ENCODE results near the gene OCA2. TPM values are rescaled to one million over a fixed set of nuclear protein-coding genes. Genes with fewer than 3 reads are reported as not detected.

The OCA2 gene
- polyA plus RNA-seq, 1 donor (not counting 4 experiments of a cell fraction or from before 2014, with no cell fraction given), result 0.05 TPM

DNA sequence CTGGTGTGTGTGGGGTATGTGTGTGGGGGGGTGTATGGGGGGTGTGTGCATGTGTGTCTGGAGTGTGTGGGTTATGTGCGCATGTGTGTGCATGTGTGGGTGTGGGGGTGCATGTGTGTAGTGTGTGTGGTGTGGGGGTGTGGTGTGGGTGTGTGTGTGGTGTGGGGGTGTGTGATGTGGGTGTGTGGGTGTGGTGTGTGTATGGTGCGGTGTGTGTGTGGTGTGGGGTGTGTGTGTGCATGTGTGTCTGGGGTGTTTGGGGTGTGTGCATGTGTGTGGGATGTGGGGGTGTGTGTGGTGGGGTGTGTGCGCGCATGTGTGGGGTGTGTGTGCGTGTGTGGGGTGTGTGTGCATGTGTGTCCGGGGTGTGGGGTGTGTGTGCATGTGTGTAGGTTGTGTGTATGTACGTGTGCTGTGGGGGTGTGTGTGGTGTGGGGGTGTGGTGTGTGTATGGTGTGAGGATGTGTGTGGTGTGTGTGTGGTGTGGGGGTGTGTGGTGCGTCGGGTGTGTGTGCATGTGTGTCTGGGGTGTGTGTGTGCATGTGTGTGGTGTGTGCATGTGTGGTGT lies 6.2 kb upstream of the OCA2 start:
- dilution Hi-C loops (cut with MboI; ENCODE audit: extremely low pct_ligation_motif_present, low sequenced_read_pairs), result no loop called here
- DNase-seq (ENCODE audit: low read depth, low spot score) (no peak), FAIRE-seq (no peak)
- H3K9ac ChIP-seq (ENCODE audit: control insufficient read depth, extremely low read depth, insufficient read depth, low read length), result no peak overlapping the region
- no peak overlapping the region for H2AFZ ChIP-seq (ENCODE audit: control insufficient read depth, low read length)
- no peak overlapping the region for H3K4me2 ChIP-seq (ENCODE audit: control insufficient read depth, extremely low read depth, insufficient read depth, low read depth, low read length)
- no peaks in the 10 kb centered on the region for H3K9me1 ChIP-seq (ENCODE audit: control insufficient read depth, extremely low read depth, insufficient read depth, low read length)
- no peaks in the 10 kb centered on the region for H3K9me3 ChIP-seq (ENCODE audit: control insufficient read depth, low read depth, low read length)
- H3K4me1 ChIP-seq (ENCODE audit: control insufficient read depth, extremely low read depth, insufficient read depth, low read length), result peaks cover 2% of the 10 kb centered on the region
- no peaks in the 10 kb centered on the region for H3K36me3 ChIP-seq (ENCODE audit: control insufficient read depth in 2 of 2, extremely low read depth in 1 of 2, insufficient read depth in 2 of 2, low read length in 2 of 2)
- H3K27me3 ChIP-seq (ENCODE audit: control insufficient read depth, extremely low read depth, insufficient read depth, low read length), result peaks cover 26% of the 10 kb centered on the region
- no peaks in the 10 kb centered on the region for H3K79me2 ChIP-seq (ENCODE audit: control insufficient read depth, insufficient read depth, low read length)
- no peak overlapping the region for H3K27ac ChIP-seq (ENCODE audit: control insufficient read depth, insufficient read depth, low read length)
- H4K20me1 ChIP-seq (ENCODE audit: control insufficient read depth, extremely low read depth, insufficient read depth, low read length), result no peaks in the 10 kb centered on the region
- no peak overlapping the region for H3K4me3 ChIP-seq (ENCODE audit: control insufficient read depth in 2 of 3, extremely low read depth in 1 of 3, insufficient read depth in 2 of 3, low read depth in 1 of 3, low read length in 3 of 3)
- TF ChIP-seq, protein P1, sequence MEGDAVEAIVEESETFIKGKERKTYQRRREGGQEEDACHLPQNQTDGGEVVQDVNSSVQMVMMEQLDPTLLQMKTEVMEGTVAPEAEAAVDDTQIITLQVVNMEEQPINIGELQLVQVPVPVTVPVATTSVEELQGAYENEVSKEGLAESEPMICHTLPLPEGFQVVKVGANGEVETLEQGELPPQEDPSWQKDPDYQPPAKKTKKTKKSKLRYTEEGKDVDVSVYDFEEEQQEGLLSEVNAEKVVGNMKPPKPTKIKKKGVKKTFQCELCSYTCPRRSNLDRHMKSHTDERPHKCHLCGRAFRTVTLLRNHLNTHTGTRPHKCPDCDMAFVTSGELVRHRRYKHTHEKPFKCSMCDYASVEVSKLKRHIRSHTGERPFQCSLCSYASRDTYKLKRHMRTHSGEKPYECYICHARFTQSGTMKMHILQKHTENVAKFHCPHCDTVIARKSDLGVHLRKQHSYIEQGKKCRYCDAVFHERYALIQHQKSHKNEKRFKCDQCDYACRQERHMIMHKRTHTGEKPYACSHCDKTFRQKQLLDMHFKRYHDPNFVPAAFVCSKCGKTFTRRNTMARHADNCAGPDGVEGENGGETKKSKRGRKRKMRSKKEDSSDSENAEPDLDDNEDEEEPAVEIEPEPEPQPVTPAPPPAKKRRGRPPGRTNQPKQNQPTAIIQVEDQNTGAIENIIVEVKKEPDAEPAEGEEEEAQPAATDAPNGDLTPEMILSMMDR (optimal IDR thresholded peaks at IDR 0.05 in 1 of 3, IDR thresholded peaks at IDR 0.05 in 1 of 3, conservative IDR thresholded peaks at IDR 0.05 in 1 of 3; ENCODE audit: extremely low read depth in 1 of 3, insufficient read depth in 2 of 3, low read length in 3 of 3), result no peak
- no peak for TF ChIP-seq EZH2 (IDR thresholded peaks at IDR 0.05; ENCODE audit: low read length)

DNA sequence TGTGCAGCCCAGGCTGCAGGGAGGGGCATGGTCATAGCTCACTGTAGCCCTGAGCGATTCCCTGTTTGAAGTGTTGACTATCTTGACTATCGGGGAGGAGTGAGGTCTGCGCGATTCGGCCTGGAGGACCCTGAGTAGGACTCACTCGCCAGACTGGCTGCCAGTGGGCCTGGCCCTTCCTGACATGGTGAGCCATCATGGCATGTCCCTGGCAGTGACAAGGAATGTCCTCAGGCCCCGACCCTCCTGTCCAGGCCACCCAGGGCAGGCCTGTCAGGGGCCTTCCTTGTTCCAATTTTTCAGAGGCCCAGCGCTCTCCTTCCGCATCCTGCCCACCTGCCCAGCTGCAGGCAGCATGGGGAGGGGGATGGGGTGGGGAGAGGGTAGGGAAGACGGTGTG lies 5.2 kb upstream of the OCA2 start:
- Histone ChIP-seq H3K79me2 (ENCODE audit: control insufficient read depth, insufficient read depth, low read length) (no peaks in the 10 kb centered on the region), H3K4me2 (ENCODE audit: control insufficient read depth, extremely low read depth, insufficient read depth, low read depth, low read length) (no peak overlapping the region), H3K9me1 (ENCODE audit: control insufficient read depth, extremely low read depth, insufficient read depth, low read length) (no peaks in the 10 kb centered on the region), H3K27me3 (ENCODE audit: control insufficient read depth, extremely low read depth, insufficient read depth, low read length) (peaks cover 34% of the 10 kb centered on the region), H3K4me1 (ENCODE audit: control insufficient read depth, extremely low read depth, insufficient read depth, low read length) (peaks cover 2% of the 10 kb centered on the region), H3K9me3 (ENCODE audit: control insufficient read depth, low read depth, low read length) (no peaks in the 10 kb centered on the region), H3K9ac (ENCODE audit: control insufficient read depth, extremely low read depth, insufficient read depth, low read length) (no peak overlapping the region), H4K20me1 (ENCODE audit: control insufficient read depth, extremely low read depth, insufficient read depth, low read length) (no peaks in the 10 kb centered on the region), H3K4me3 (ENCODE audit: control insufficient read depth in 2 of 3, extremely low read depth in 1 of 3, insufficient read depth in 2 of 3, low read depth in 1 of 3, low read length in 3 of 3) (no peak overlapping the region), H3K27ac (ENCODE audit: control insufficient read depth, insufficient read depth, low read length) (no peak overlapping the region), H2AFZ (ENCODE audit: control insufficient read depth, low read length) (no peak overlapping the region), H3K36me3 (ENCODE audit: control insufficient read depth in 2 of 2, extremely low read depth in 1 of 2, insufficient read depth in 2 of 2, low read length in 2 of 2) (no peaks in the 10 kb centered on the region)
- DNase-seq (ENCODE audit: low read depth, low spot score) (no peak), FAIRE-seq (no peak)
- no peak for TF ChIP-seq EZH2 (IDR thresholded peaks at IDR 0.05; ENCODE audit: low read length)
- TF ChIP-seq, protein P1 (optimal IDR thresholded peaks at IDR 0.05 in 1 of 3, IDR thresholded peaks at IDR 0.05 in 1 of 3, conservative IDR thresholded peaks at IDR 0.05 in 1 of 3; ENCODE audit: extremely low read depth in 1 of 3, insufficient read depth in 2 of 3, low read length in 3 of 3), result no peak
- dilution Hi-C loops (cut with MboI; ENCODE audit: extremely low pct_ligation_motif_present, low sequenced_read_pairs), result no loop called here
